Activated CD4-positive, alpha-beta T cell treated with anti-CD3 and anti-CD28 coated beads for 36 hours (primary cell): ENCODE measurements around the gene GDPD2. TPM values are rescaled to one million over a fixed set of nuclear protein-coding genes. Genes with fewer than 3 reads are reported as not detected.

Experiments used
- ATAC-seq: fragments of 200-7000 bp; cut with Tn5 transposase; one replicate; pipeline ENCODE4 v1.10.0; 2021; ENCODE audit warnings: mild to moderate bottlenecking, moderate library complexity
- CTCF ChIA-PET: fragments of 350-600 bp; sonication (Branson Sonifier 250); formaldehyde crosslinking; loops from one replicate; lab custom pipeline; 2021; ENCODE audit warnings: antibody characterized with exemption; lab: Charles Lee
- POLR2A ChIA-PET: fragments of 350-600 bp; sonication (Branson Sonifier 250); formaldehyde crosslinking; loops from one replicate; lab custom pipeline; 2021; ENCODE audit warnings: antibody characterized with exemption, inconsistent platforms; lab: Charles Lee
- DNase-seq: peaks from one replicate; pipeline ENCODE4 v3.0.0-alpha.2; 2020
- H3K27ac Mint-ChIP-seq: one replicate; pipeline ENCODE4 v1.8.0; 2021; ENCODE audit warnings: mixed read lengths
- H3K27me3 Mint-ChIP-seq: one replicate; pipeline ENCODE4 v1.8.0; 2021; ENCODE audit warnings: mixed read lengths
- H3K36me3 Mint-ChIP-seq: one replicate; pipeline ENCODE4 v1.8.0; 2021; ENCODE audit warnings: low read depth, mixed read lengths
- H3K4me1 Mint-ChIP-seq: one replicate; pipeline ENCODE4 v1.8.0; 2021; ENCODE audit warnings: mixed read lengths
- H3K4me3 Mint-ChIP-seq: one replicate; pipeline ENCODE4 v1.8.0; 2021; ENCODE audit warnings: mild to moderate bottlenecking, moderate library complexity, mixed read lengths
- H3K9me3 Mint-ChIP-seq: one replicate; pipeline ENCODE4 v1.8.0; 2021; ENCODE audit warnings: low read depth, mixed read lengths
- intact Hi-C, 2 experiments: fragments of 100-400 bp; cut with DNase I in 1 of 2; cut with micrococcal nuclease in 1 of 2; formaldehyde crosslinking; loops; one replicate each; pipeline versions ENCODE4 v1.14.2 to v1.15.1; 2022 to 2024; cut with DNase I, micrococcal nuclease
- total RNA-seq, 2 experiments: library from RNA; stranded (reverse); gene quantifications; one replicate each; pipeline ENCODE4 v1.2.3, GENCODE V29; 2021

The GDPD2 gene
- total RNA-seq, 2 experiments from 2014 or later, result 0.11 TPM; not detected in 1

- Mint-ChIP-seq H3K4me3 (no peak overlapping the region), H3K27me3 (no peaks in the 10 kb centered on the region), H3K36me3 (no peaks in the 10 kb centered on the region), H3K27ac (no peak overlapping the region), H3K4me1 (no peaks in the 10 kb centered on the region), H3K9me3 (no peaks in the 10 kb centered on the region)
- no peak for ATAC-seq
- ChIA-PET POLR2A (no interaction called here), CTCF (interaction anchor here (0.6 kb wide), 1 partner anchor 17 kb away, joined by 3 read pairs; no protein-coding TSS in a partner anchor)
- intact Hi-C loops, result no loop called here
- no peak for DNase-seq
Measured at GRCh38 chrX:70426286-70427278, 3.5 kb downstream of the GDPD2 start.

- CTCF ChIA-PET, result interaction anchor here (0.6 kb wide), 1 partner anchor 18 kb away, joined by 3 read pairs; no protein-coding TSS in a partner anchor
- Mint-ChIP-seq H3K9me3 (no peaks in the 10 kb centered on the region), H3K4me3 (no peak overlapping the region), H3K4me1 (no peaks in the 10 kb centered on the region), H3K27ac (no peak overlapping the region), H3K36me3 (no peaks in the 10 kb centered on the region), H3K27me3 (no peaks in the 10 kb centered on the region)
- intact Hi-C loops, result no loop called here
- DNase-seq (no peak), ATAC-seq (no peak)
- POLR2A ChIA-PET, result no interaction called here
Measured at GRCh38 chrX:70427365-70427764, 4.3 kb downstream of the GDPD2 start.

DNA sequence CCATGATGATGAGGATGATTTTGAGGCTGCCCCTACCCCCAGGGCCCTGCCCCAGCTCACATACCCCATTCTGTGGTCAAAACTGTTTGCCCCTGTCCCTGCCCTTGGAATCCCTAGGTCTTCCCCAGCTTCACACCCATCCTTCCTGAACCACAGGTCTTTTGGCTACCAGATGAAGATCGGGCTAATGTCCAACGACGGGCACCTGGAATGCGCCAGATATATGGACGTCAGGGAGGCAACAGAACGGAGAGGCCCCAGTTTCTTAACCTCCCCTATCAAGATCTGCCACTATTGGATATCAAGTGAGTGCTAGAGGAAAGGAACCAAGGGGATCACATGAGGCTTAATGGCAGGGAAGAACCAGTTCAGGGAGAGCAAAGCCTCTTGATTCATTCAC, 6.6 kb downstream of the GDPD2 start:
- H3K36me3 Mint-ChIP-seq, result no peaks in the 10 kb centered on the region
- intact Hi-C loops, result loop anchor here (5.0 to 10.0 kb wide), 2 partner anchors 295 to 397 kb away; partner anchors contain the start of gene IGBP1 (in 1 of the 2)
- no peaks in the 10 kb centered on the region for H3K9me3 Mint-ChIP-seq
- H3K4me1 Mint-ChIP-seq, result peaks cover 7% of the 10 kb centered on the region
- ChIA-PET CTCF (no interaction called here), POLR2A (no interaction called here)
- no peak overlapping the region for H3K27ac Mint-ChIP-seq
- DNase-seq, result no peak
- no peak for ATAC-seq
- H3K4me3 Mint-ChIP-seq, result no peak overlapping the region
- H3K27me3 Mint-ChIP-seq, result peaks cover under 1% of the 10 kb centered on the region

- peaks cover 14% of the 10 kb centered on the region for H3K27me3 Mint-ChIP-seq
- H3K9me3 Mint-ChIP-seq, result no peaks in the 10 kb centered on the region
- H3K4me1 Mint-ChIP-seq, result peaks cover 11% of the 10 kb centered on the region
- intact Hi-C loops, result loop anchor here (5.0 to 10.0 kb wide), 2 partner anchors 298 to 401 kb away; partner anchors contain the start of gene IGBP1 (in 1 of the 2)
- peak overlapping the region; percentile 85 for H3K4me3 Mint-ChIP-seq
- POLR2A ChIA-PET, result interaction anchor here (1.3 kb wide), 1 partner anchor 179 kb away, joined by 3 read pairs; no protein-coding TSS in a partner anchor
- no peak for DNase-seq
- H3K27ac Mint-ChIP-seq, result peak overlapping the region; percentile 89
- CTCF ChIA-PET, result interaction anchor here (0.6 to 1.3 kb wide), 7 partner anchors 8 to 281 kb away, joined by 3 to 5 read pairs (median 3); partner anchors contain the start of gene DLG3
- H3K36me3 Mint-ChIP-seq, result no peaks in the 10 kb centered on the region
- ATAC-seq, result no peak
Measured at GRCh38 chrX:70432936-70433847, 10.1 kb downstream of the GDPD2 start.

GRCh38 chrX:70433848-70434351, 10.8 kb downstream of the GDPD2 start:
- H3K9me3 Mint-ChIP-seq, result no peaks in the 10 kb centered on the region
- CTCF ChIA-PET, result interaction anchor here (0.7 to 1.3 kb wide), 5 partner anchors 9 to 242 kb away, joined by 3 to 5 read pairs (median 3); partner anchors contain the start of gene DLG3
- ATAC-seq, result peak; percentile 80

GRCh38 chrX:70434352-70434866, 11.3 kb downstream of the GDPD2 start:
- Mint-ChIP-seq H3K36me3 (no peaks in the 10 kb centered on the region), H3K27me3 (peaks cover 16% of the 10 kb centered on the region), H3K4me3 (peak overlapping the region; percentile 85), H3K9me3 (no peaks in the 10 kb centered on the region), H3K4me1 (peaks cover 14% of the 10 kb centered on the region), H3K27ac (peak overlapping the region; percentile 89)
- CTCF ChIA-PET, result no interaction called here
- intact Hi-C loops, result loop anchor here (1.0 to 10.0 kb wide), 6 partner anchors 20 to 402 kb away; partner anchors contain the start of genes IGBP1 (in 2 of the 2) and KIF4A (in 1 of the 2)
- DNase-seq, result peak; percentile 82
- peak; percentile 69 for ATAC-seq
- POLR2A ChIA-PET, result interaction anchor here (1.3 kb wide), 1 partner anchor 181 kb away, joined by 3 read pairs; no protein-coding TSS in a partner anchor

More at GRCh38 chrX:70433848-70434351, 10.8 kb downstream of the GDPD2 start:
- peaks cover 11% of the 10 kb centered on the region for H3K4me1 Mint-ChIP-seq
- intact Hi-C loops, result loop anchor here (1.0 to 10.0 kb wide), 6 partner anchors 20 to 402 kb away; partner anchors contain the start of genes IGBP1 (in 2 of the 2) and KIF4A (in 1 of the 2)
- peaks cover 14% of the 10 kb centered on the region for H3K27me3 Mint-ChIP-seq
- peak overlapping the region; percentile 89 for H3K27ac Mint-ChIP-seq
- peak; percentile 86 for DNase-seq
- H3K36me3 Mint-ChIP-seq, result no peaks in the 10 kb centered on the region
- H3K4me3 Mint-ChIP-seq, result peak overlapping the region; percentile 85
- POLR2A ChIA-PET, result interaction anchor here (1.3 kb wide), 1 partner anchor 180 kb away, joined by 3 read pairs; no protein-coding TSS in a partner anchor

DNA sequence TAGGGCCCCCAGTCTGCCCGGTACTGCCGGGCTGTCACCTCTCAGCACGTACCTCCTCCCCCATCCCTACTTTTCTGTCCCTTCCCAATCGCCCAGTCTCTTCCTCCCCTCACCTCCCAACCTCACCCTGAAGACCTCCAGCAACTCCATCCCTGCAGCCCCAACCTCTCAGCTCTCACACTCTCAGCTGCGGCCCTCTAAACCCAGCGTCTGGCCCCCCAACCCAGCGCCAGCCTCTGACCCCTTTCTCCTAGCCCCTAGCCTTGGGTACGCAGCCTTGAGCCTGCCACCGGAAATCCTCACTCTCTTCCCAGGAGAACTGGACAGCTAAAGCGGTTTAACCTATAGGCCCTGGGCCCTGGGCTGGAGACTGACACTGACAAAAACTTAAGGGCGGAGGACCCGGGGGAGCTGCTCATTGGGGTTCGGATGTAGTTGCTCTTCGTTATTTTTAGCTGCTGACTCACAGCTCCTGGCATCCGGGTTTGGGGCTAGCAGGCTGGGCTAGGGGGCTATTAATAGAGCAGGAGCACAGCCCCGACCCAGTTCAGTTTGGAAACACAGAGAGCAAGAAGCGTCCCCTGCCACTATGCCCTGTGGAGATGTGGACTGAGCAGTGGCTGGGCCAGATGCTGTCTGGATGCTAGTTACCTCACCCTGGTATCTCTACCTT, 11.9 kb downstream of the GDPD2 start:
- H3K4me1 Mint-ChIP-seq, result peaks cover 14% of the 10 kb centered on the region
- peaks cover 18% of the 10 kb centered on the region for H3K27me3 Mint-ChIP-seq
- CTCF ChIA-PET, result interaction anchor here (0.6 to 0.8 kb wide), 3 partner anchors 11 to 301 kb away, joined by 3 to 4 read pairs (median 3); no protein-coding TSS in a partner anchor
- no peaks in the 10 kb centered on the region for H3K9me3 Mint-ChIP-seq
- no peaks in the 10 kb centered on the region for H3K36me3 Mint-ChIP-seq
- peak overlapping the region; percentile 85 for H3K4me3 Mint-ChIP-seq
- DNase-seq, result peak; percentile 20
- no peak for ATAC-seq
- H3K27ac Mint-ChIP-seq, result no peak overlapping the region
- intact Hi-C loops, result loop anchor here (1.0 to 10.0 kb wide), 7 partner anchors 19 to 747 kb away; partner anchors contain the start of genes IGBP1 (in 2 of the 2) and KIF4A (in 1 of the 2)
- POLR2A ChIA-PET, result no interaction called here

DNA sequence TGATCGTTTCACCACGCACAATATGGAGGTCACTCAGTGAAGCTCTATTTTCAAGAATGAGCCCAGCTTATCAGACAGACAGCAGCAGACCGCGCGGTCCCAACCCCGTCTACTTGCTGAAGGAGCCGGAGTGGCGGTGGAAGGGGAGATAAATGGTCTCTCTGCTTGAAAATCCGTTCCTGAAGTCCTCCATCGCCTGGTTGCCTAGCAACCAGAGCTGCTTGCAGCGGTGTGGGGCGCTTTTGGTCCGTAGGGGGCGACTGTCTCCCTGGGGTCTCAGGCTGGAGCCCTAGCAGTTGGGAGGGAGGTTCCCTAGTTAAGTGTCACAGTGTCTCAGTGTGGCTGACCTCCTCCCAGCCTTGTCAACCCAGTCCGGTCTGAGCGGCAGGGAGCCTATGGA, 13.2 kb downstream of the GDPD2 start:
- ChIA-PET CTCF (interaction anchor here (1.0 kb wide), 1 partner anchor 19 kb away, joined by 4 read pairs; no protein-coding TSS in a partner anchor), POLR2A (no interaction called here)
- ATAC-seq, result no peak
- no peak overlapping the region for H3K4me3 Mint-ChIP-seq
- intact Hi-C loops, result loop anchor here (5.0 to 10.0 kb wide), 2 partner anchors 302 to 746 kb away; partner anchors contain the start of gene IGBP1 (in 1 of the 2)
- no peaks in the 10 kb centered on the region for H3K36me3 Mint-ChIP-seq
- no peak overlapping the region for H3K27ac Mint-ChIP-seq
- peaks cover 22% of the 10 kb centered on the region for H3K27me3 Mint-ChIP-seq
- peak; percentile 32 for DNase-seq
- peaks cover 14% of the 10 kb centered on the region for H3K4me1 Mint-ChIP-seq
- no peaks in the 10 kb centered on the region for H3K9me3 Mint-ChIP-seq

GRCh38 chrX:70437011-70437410, 13.9 kb downstream of the GDPD2 start:
- H3K9me3 Mint-ChIP-seq, result no peaks in the 10 kb centered on the region
- no peak for ATAC-seq
- no peaks in the 10 kb centered on the region for H3K36me3 Mint-ChIP-seq
- intact Hi-C loops, result loop anchor here (5.0 to 10.0 kb wide), 2 partner anchors 302 to 745 kb away; partner anchors contain the start of gene IGBP1 (in 1 of the 2)
- H3K4me1 Mint-ChIP-seq, result peaks cover 14% of the 10 kb centered on the region
- no peak overlapping the region for H3K4me3 Mint-ChIP-seq
- peaks cover 25% of the 10 kb centered on the region for H3K27me3 Mint-ChIP-seq
- no peak for DNase-seq
- H3K27ac Mint-ChIP-seq, result no peak overlapping the region
- POLR2A ChIA-PET, result no interaction called here
- CTCF ChIA-PET, result no interaction called here
